Chondrocyte (in vitro differentiated cells): ENCODE results near the gene USP3. TPM values are rescaled to one million over a fixed set of nuclear protein-coding genes. Genes with fewer than 3 reads are reported as not detected.
A peak's percentile ranks its signal among the peaks of the same experiment; 100 is the strongest.
"Not testable (repeated sequence)": the region's sequence is repeated elsewhere in the genome, so short reads cannot be mapped to it uniquely, and the experiment has no call there.

ENCODE experiments used
- DNase-seq: peaks from one replicate; pipeline ENCODE4 v3.0.0; 2021; ENCODE audit warnings: mixed read lengths, low spot score
- H3K27ac Mint-ChIP-seq: one replicate; pipeline ENCODE4 v1.8.0; 2021; ENCODE audit warnings: mild to moderate bottlenecking, moderate library complexity, mixed read lengths; ENCODE audit not compliant: unreplicated experiment
- H3K27me3 Mint-ChIP-seq: 2 replicates; pipeline ENCODE4 v1.8.0; 2021; ENCODE audit warnings: low read depth, mixed read lengths
- H3K36me3 Mint-ChIP-seq: 2 replicates; pipeline ENCODE4 v1.8.0; 2021; ENCODE audit warnings: low read depth, mixed read lengths
- H3K4me1 Mint-ChIP-seq: 2 replicates; pipeline ENCODE4 v1.8.0; 2021; ENCODE audit warnings: low read depth, mild to moderate bottlenecking, mixed read lengths
- H3K4me3 Mint-ChIP-seq: one replicate; pipeline ENCODE4 v1.8.0; 2021; ENCODE audit warnings: mild to moderate bottlenecking, moderate library complexity, mixed read lengths; ENCODE audit not compliant: unreplicated experiment
- H3K9me3 Mint-ChIP-seq: 2 replicates; pipeline ENCODE4 v1.8.0; 2021; ENCODE audit warnings: low read depth, mixed read lengths
- total RNA-seq: library from RNA; stranded (reverse); gene quantifications from 3 replicates; pipeline ENCODE4 v1.2.1, GENCODE V29; 2021
- TF ChIP-seq, protein P1 (sequence below): fragments of 200-600 bp; sonication (generic); IDR thresholded peaks from 2 replicates; pipeline ENCODE4 v1.5.0; 2021; ENCODE audit warnings: antibody characterized with exemption, mild to moderate bottlenecking, moderate library complexity

The USP3 gene
- total RNA-seq, 1 donor from 2014 or later, result 27.6 TPM

DNA sequence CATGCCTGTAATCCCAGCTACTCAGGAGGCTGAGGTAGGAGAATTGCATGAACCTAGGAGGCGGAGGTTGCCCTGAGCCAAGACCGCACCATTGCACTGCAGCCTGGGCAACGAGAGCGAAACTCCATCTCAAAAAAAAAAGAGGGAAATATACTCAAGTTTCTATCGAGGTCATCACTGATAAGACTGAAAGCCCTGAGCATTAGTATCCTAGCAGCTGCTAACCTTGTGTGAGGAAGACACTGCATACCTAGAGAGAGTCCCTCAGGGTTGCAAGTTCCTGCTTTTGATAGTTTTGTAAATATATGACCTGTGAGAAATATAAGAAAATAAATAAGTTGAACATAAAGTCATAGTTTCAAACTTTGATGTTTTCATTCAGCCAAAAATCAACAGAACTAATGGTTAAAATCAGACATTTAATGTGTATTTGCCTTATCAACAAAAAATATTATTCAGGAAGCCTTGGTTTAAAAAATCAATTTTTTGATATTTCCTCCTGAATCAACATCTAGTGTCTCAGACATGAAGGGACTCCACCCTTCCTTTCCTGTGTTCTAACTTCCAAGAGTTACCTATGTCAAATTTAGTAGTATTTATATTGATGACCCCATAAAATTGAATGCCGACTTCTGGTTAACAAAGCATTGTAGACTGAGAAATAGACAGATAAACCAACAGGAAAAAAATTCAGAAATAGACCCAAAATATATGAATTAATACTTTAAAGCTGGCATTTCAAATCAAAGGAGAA lies 19.8 kb upstream of the USP3 start:
- Mint-ChIP-seq H3K36me3 (no peaks in the 10 kb centered on the region), H3K4me1 (peaks cover 40% of the 10 kb centered on the region), H3K9me3 (no peaks in the 10 kb centered on the region), H3K4me3 (no peak overlapping the region), H3K27ac (no peak overlapping the region), H3K27me3 (peaks cover 1% of the 10 kb centered on the region)
- DNase-seq, result no peak
- TF ChIP-seq, protein P1, sequence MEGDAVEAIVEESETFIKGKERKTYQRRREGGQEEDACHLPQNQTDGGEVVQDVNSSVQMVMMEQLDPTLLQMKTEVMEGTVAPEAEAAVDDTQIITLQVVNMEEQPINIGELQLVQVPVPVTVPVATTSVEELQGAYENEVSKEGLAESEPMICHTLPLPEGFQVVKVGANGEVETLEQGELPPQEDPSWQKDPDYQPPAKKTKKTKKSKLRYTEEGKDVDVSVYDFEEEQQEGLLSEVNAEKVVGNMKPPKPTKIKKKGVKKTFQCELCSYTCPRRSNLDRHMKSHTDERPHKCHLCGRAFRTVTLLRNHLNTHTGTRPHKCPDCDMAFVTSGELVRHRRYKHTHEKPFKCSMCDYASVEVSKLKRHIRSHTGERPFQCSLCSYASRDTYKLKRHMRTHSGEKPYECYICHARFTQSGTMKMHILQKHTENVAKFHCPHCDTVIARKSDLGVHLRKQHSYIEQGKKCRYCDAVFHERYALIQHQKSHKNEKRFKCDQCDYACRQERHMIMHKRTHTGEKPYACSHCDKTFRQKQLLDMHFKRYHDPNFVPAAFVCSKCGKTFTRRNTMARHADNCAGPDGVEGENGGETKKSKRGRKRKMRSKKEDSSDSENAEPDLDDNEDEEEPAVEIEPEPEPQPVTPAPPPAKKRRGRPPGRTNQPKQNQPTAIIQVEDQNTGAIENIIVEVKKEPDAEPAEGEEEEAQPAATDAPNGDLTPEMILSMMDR, result no peak

DNA sequence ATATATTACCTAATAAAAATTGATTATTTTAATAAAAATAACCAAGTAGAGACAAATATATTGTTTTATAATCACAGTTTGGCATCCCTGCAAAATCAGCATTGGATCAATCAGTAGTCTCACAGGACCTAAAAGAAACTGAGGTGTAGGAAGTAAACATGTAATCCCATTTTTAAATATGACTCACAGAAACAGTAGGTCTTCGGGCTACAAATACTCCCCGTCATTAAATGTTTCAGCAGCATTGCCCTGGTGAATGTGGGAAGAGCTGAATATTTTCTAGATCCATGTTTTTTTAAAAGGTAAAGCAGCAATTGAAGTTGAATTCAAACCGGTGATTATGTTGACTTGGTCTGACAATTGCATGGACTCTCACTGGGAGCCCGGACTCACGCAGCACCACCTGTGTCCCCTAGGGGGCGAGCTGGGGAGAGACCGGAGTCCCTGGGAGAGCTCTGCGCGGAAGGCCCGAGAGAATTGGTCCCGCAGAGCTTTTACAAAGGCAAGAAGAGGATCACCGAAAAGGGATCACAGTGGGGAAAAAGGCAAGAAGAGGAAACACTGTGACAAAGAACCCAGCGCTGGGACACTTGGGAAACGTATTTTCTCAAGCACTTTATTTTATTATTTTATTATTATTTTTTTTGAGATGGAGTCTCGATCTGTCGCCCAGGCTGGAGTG lies 17.2 kb upstream of the USP3 start:
- Mint-ChIP-seq H3K4me1 (peaks cover 37% of the 10 kb centered on the region), H3K36me3 (no peaks in the 10 kb centered on the region), H3K4me3 (no peak overlapping the region), H3K27me3 (peaks cover 1% of the 10 kb centered on the region), H3K9me3 (no peaks in the 10 kb centered on the region), H3K27ac (peak overlapping the region; percentile 34)
- TF ChIP-seq, protein P1, result peak; percentile 91
- no peak for DNase-seq

DNA sequence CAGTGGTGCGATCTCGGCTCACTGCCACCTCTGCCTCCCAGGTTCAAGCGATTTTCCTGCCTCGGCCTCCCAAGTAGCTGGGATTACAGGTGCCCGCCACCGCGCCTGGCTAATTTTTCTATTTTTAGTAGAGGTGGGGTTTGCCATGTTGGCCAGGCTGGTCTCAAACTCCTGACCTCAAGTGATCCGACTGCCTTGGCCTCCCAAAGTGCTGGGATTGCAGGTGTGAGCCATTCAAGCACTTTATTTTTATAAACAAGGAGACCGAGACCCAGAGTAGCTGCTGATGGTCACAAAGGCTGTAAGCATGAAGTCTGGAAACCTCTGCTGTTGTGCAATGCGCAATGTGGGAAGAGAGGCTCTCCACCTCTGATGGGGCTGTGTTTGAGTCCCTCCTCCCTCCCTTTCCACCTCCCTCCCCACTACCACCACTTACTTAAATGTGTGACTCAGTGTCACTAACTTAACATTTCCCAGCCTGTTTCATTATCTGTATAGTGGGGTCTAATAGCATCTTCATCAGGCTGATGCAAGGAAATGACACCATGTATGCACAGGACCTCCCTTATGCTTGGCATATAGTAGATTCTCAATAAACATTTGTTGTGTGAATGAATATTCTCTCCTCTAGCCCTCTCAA lies 16.5 kb upstream of the USP3 start:
- DNase-seq, result not testable (repeated sequence)

DNA sequence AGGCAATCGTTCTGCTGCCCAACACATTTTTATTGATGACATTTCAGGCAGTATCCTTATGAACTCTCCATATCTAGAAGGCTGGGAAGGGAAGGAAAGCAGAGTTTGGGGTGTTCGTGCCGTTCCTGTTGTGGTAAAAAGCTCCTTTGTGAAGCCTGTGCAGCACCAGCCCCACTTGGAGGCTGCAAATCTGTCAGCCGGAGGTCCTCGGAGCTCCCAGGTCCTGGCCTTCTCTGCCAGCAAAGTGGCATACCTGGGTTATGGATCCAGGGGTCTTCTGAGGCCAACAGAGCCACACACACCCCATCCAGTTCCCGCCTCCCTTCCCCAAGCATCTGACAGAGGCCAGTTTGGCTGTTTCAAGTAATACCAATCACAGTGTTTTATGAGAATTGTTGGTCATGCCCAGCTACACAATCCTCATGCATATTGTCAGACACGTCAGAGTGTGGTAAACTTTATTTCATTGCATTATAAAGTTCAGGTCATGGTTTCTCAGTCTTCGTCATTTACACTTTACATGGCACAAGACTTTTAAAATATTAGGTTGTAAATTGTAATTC lies 15.9 kb upstream of the USP3 start:
- no peaks in the 10 kb centered on the region for H3K36me3 Mint-ChIP-seq
- H3K4me3 Mint-ChIP-seq, result no peak overlapping the region
- peaks cover 1% of the 10 kb centered on the region for H3K27me3 Mint-ChIP-seq
- no peak overlapping the region for H3K27ac Mint-ChIP-seq
- H3K4me1 Mint-ChIP-seq, result peaks cover 41% of the 10 kb centered on the region
- no peak for DNase-seq
- no peaks in the 10 kb centered on the region for H3K9me3 Mint-ChIP-seq
- TF ChIP-seq, protein P1, result no peak

More for the DNA sequence above, 16.5 kb upstream of the USP3 start:
- not testable (repeated sequence) for H3K27ac Mint-ChIP-seq, H3K27me3 Mint-ChIP-seq, H3K36me3 Mint-ChIP-seq, H3K4me3 Mint-ChIP-seq, H3K9me3 Mint-ChIP-seq
- H3K4me1 Mint-ChIP-seq, result peaks cover 43% of the 10 kb centered on the region

DNA sequence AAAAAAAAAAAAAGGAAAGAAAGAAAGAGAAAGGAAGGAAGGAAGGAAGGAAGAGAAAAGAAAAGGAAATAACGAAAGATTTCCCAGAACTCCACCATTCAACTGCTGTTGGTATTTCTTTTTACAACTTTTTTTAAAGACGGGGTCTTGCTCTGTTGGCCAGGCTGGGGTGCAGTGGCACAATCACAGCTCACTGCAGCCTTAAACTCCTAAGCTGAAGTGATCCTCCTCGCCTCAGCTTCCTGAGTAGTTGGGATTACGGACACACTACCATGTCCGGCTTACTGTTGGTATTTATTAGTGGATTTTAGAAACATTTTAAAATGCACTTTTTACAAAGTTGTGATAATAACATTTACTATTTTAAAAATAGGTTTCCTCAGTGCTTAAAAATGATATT lies 15.0 kb upstream of the USP3 start:
- TF ChIP-seq, protein P1, result no peak
- Mint-ChIP-seq H3K27me3 (peaks cover 1% of the 10 kb centered on the region), H3K27ac (no peak overlapping the region), H3K4me1 (peaks cover 32% of the 10 kb centered on the region), H3K36me3 (no peaks in the 10 kb centered on the region), H3K9me3 (no peaks in the 10 kb centered on the region), H3K4me3 (no peak overlapping the region)
- no peak for DNase-seq
